PC-9 (cell line): ENCODE measurements around the gene LIMD2. TPM values are rescaled to one million over a fixed set of nuclear protein-coding genes. Genes with fewer than 3 reads are reported as not detected.

Experiments used
- BruUV-seq: library from RNA; stranded (reverse); fragments of 400-500 nt; replicated peaks from 2 replicates; lab custom pipeline; 2021; lab: Mats Ljungman, UMichigan
- CTCF ChIA-PET: fragments of 300-600 bp; sonication (Branson Sonifier 250); formaldehyde crosslinking; loops from one replicate; lab custom pipeline; 2022; ENCODE audit warnings: antibody characterized with exemption; lab: Charles Lee
- POLR2A ChIA-PET: fragments of 300-600 bp; sonication (Branson Sonifier 250); formaldehyde crosslinking; loops from one replicate; lab custom pipeline; 2022; ENCODE audit warnings: antibody characterized with exemption; ENCODE audit not compliant: unreplicated experiment; lab: Charles Lee
- DNase-seq, 2 experiments: peaks; one replicate each; pipeline versions ENCODE4 v3.0.0 to v3.0.0-alpha.2; 2015 to 2022; ENCODE audit warnings: mixed read lengths in 1 of 2
- H2AFZ ChIP-seq: fragments of 200-600 bp; sonication (generic); 2 replicates; pipeline ENCODE4 v1.8.1; 2017; ENCODE audit warnings: antibody characterized with exemption
- H3F3A ChIP-seq: fragments of 200-600 bp; sonication (generic); 2 replicates; pipeline ENCODE4 v1.8.1; 2017; ENCODE audit warnings: antibody characterized with exemption, mild to moderate bottlenecking, low read depth; ENCODE audit not compliant: insufficient read depth
- H3K27ac ChIP-seq: fragments of 200-600 bp; sonication (generic); 2 replicates; pipeline ENCODE4 v1.6.1; 2016; ENCODE audit warnings: mixed run types
- H3K27me3 ChIP-seq: fragments of 200-600 bp; sonication (generic); 2 replicates; pipeline ENCODE4 v1.6.1; 2016; ENCODE audit warnings: low read depth, mixed run types; ENCODE audit not compliant: insufficient read depth
- H3K36me3 ChIP-seq: fragments of 200-600 bp; sonication (generic); 2 replicates; pipeline ENCODE4 v1.6.1; 2016; ENCODE audit warnings: low read depth, mixed run types
- H3K4me1 ChIP-seq: fragments of 200-600 bp; sonication (generic); replicated peaks from 2 replicates; pipeline ENCODE4 v1.6.1; 2016; ENCODE audit warnings: mixed run types; ENCODE audit not compliant: insufficient read depth
- H3K4me2 ChIP-seq: fragments of 200-600 bp; sonication (generic); 2 replicates; pipeline ENCODE4 v1.6.1; 2017; ENCODE audit warnings: mixed run types
- H3K4me3 ChIP-seq: fragments of 200-600 bp; sonication (generic); 2 replicates; pipeline ENCODE4 v1.6.1; 2016; ENCODE audit warnings: mixed run types
- H3K79me2 ChIP-seq: fragments of 200-600 bp; sonication (generic); 2 replicates; pipeline ENCODE4 v1.6.1; 2017; ENCODE audit warnings: low read depth, mixed run types
- H3K9me2 ChIP-seq: fragments of 200-600 bp; sonication (generic); 2 replicates; pipeline ENCODE4 v1.8.1; 2017; ENCODE audit warnings: mild to moderate bottlenecking; ENCODE audit not compliant: insufficient read depth
- H3K9me3 ChIP-seq: fragments of 200-600 bp; sonication (generic); 2 replicates; pipeline ENCODE4 v1.8.1; 2016; ENCODE audit warnings: low read depth; ENCODE audit not compliant: insufficient read depth
- H4K20me1 ChIP-seq: fragments of 200-600 bp; sonication (generic); 2 replicates; pipeline ENCODE4 v1.8.1; 2017; ENCODE audit not compliant: insufficient read depth
- CTCF ChIP-seq: fragments of 200-600 bp; sonication (generic); conservative IDR thresholded peaks from 2 replicates; pipeline ENCODE4 v1.6.1; 2017; ENCODE audit warnings: mixed run types, antibody characterized with exemption, mild to moderate bottlenecking, moderate library complexity
- EZH2 ChIP-seq: fragments of 200-600 bp; sonication (generic); IDR thresholded peaks from 2 replicates; pipeline ENCODE4 v1.8.0; 2017; ENCODE audit warnings: antibody characterized with exemption, low read depth
- intact Hi-C: fragments of 100-400 bp; cut with micrococcal nuclease; formaldehyde crosslinking; loops from one replicate; pipeline ENCODE4 v1.10.0; 2022; ENCODE audit not compliant: unreplicated experiment
- total RNA-seq: library from RNA; stranded (reverse); gene quantifications from 2 replicates; pipeline ENCODE4 v1.2.3, GENCODE V29; 2021

The LIMD2 gene
- total RNA-seq, 1 experiment from 2014 or later: 1.6 TPM

GRCh38 chr17:63682981-63683380 lies 16.9 kb downstream of the LIMD2 start:
- no TSS peak for BruUV-seq
- Histone ChIP-seq H4K20me1 (no peaks in the 10 kb centered on the region), H3K4me2 (no peak overlapping the region), H3K27ac (no peak overlapping the region), H2AFZ (no peak overlapping the region), H3K4me3 (no peak overlapping the region), H3K27me3 (no peaks in the 10 kb centered on the region), H3K36me3 (no peaks in the 10 kb centered on the region), H3F3A (no peaks in the 10 kb centered on the region), H3K9me3 (no peaks in the 10 kb centered on the region), H3K9me2 (no peaks in the 10 kb centered on the region), H3K4me1 (no peaks in the 10 kb centered on the region), H3K79me2 (no peaks in the 10 kb centered on the region)
- intact Hi-C loops: no loop called here
- no peak for DNase-seq
- POLR2A ChIA-PET: no interaction called here
- CTCF ChIA-PET: no interaction called here
- TF ChIP-seq CTCF (no peak), EZH2 (no peak)

- no peak for DNase-seq
- Histone ChIP-seq H3K4me2 (no peak overlapping the region), H3K27me3 (no peaks in the 10 kb centered on the region), H3K27ac (no peak overlapping the region), H3K4me1 (no peaks in the 10 kb centered on the region), H3K9me2 (no peaks in the 10 kb centered on the region), H3K79me2 (no peaks in the 10 kb centered on the region), H3K36me3 (no peaks in the 10 kb centered on the region), H3K9me3 (no peaks in the 10 kb centered on the region), H3K4me3 (no peak overlapping the region), H2AFZ (no peak overlapping the region), H3F3A (no peaks in the 10 kb centered on the region), H4K20me1 (no peaks in the 10 kb centered on the region)
- ChIA-PET POLR2A (no interaction called here), CTCF (no interaction called here)
- intact Hi-C loops: no loop called here
- BruUV-seq: no TSS peak
- no peak for TF ChIP-seq EZH2
- no peak for TF ChIP-seq CTCF
These were observed 17.5 kb downstream of the LIMD2 start for GRCh38 chr17:63682441-63682840.

GRCh38 chr17:63681530-63681929 lies 18.4 kb downstream of the LIMD2 start:
- H3K36me3 ChIP-seq: no peaks in the 10 kb centered on the region
- intact Hi-C loops: no loop called here
- BruUV-seq: no TSS peak
- POLR2A ChIA-PET: no interaction called here
- no peaks in the 10 kb centered on the region for H4K20me1 ChIP-seq
- CTCF ChIA-PET: interaction anchor here (0.7 kb wide), 1 partner anchor 70 kb away, joined by 4 read pairs; no protein-coding TSS in a partner anchor
- no peaks in the 10 kb centered on the region for H3K79me2 ChIP-seq
- no peaks in the 10 kb centered on the region for H3K9me2 ChIP-seq
- H3K9me3 ChIP-seq: no peaks in the 10 kb centered on the region
- H3K4me1 ChIP-seq: peaks cover 3% of the 10 kb centered on the region; the same call in 1 of the 2 replicates
- no peak for TF ChIP-seq EZH2
- TF ChIP-seq CTCF: no peak
- DNase-seq: peak in 1 of 2 experiments; percentile 28
- H3F3A ChIP-seq: no peaks in the 10 kb centered on the region; the same call in 1 of the 2 replicates
- H3K4me3 ChIP-seq: no peak overlapping the region
- H2AFZ ChIP-seq: no peak overlapping the region
- no peak overlapping the region for H3K27ac ChIP-seq
- no peak overlapping the region for H3K4me2 ChIP-seq
- H3K27me3 ChIP-seq: no peaks in the 10 kb centered on the region
